ENCODE data around the gene GNB1L.

- TF ChIP-seq NFYA (IDR thresholded peaks at IDR 0.05; ENCODE audit: borderline replicate concordance, low read depth, low read length) = no peak
- TF ChIP-seq HDAC2 (IDR thresholded peaks at IDR 0.05) = no peak
- no peak for TF ChIP-seq STAT3 (IDR thresholded peaks at IDR 0.05; ENCODE audit: low read depth, low read length)
These were observed 39.4 kb downstream of the GNB1L start for GRCh38 chr22:19815093-19815822.

All from GM12878 (cell line).